T-cell (primary cell): ENCODE results near the gene MIA2. TPM values are rescaled to one million over a fixed set of nuclear protein-coding genes. Genes with fewer than 3 reads are reported as not detected.
"Not testable (repeated sequence)": the region's sequence is repeated elsewhere in the genome, so short reads cannot be mapped to it uniquely, and the experiment has no call there.

Experiments used
- ATAC-seq, 4 experiments: fragments of 200-7000 bp in 3 of 4; fragments of 150-1000 bp in 1 of 4; cut with Tn5 transposase; replicated peaks in 1 of 4; 1 replicate in 3 of 4; 2 replicates in 1 of 4; pipeline ENCODE4 v1.10.0; 2021; ENCODE audit warnings: moderate library complexity in 3 of 4, mild to moderate bottlenecking in 2 of 4, moderate number of reproducible peaks in 1 of 4
- CTCF ChIA-PET, 2 donors: fragments of 300-600 bp; sonication (Branson Sonifier 250); formaldehyde crosslinking; loops; one replicate each; lab custom pipeline; 2022; ENCODE audit warnings: antibody characterized with exemption in 2 of 2; lab: Charles Lee
- POLR2A ChIA-PET, 2 donors: fragments of 300-600 bp; sonication (Branson Sonifier 250); formaldehyde crosslinking; loops; one replicate each; lab custom pipeline; 2022; ENCODE audit warnings: antibody characterized with exemption in 2 of 2; lab: Charles Lee
- DNase-seq, 35 experiments: peaks; one replicate each; pipeline versions ENCODE4 v3.0.0 to v3.0.0-alpha.2; 2013 to 2023
- H3K27ac ChIP-seq: one replicate; pipeline ENCODE4 v1.5.1; 2013; ENCODE audit warnings: low read length
- H3K27me3 ChIP-seq, 2 experiments: replicated peaks in 1 of 2; 1 replicate in 1 of 2; 2 replicates in 1 of 2; pipeline versions ENCODE4 v1.6.1 to v1.7.0; 2013; ENCODE audit warnings: low read length in 1 of 2, mixed read lengths in 1 of 2; ENCODE audit not compliant: control insufficient read depth in 2 of 2, insufficient read depth in 2 of 2; ENCODE audit errors: extremely low read depth in 1 of 2
- H3K36me3 ChIP-seq, 2 donors: 1 replicate in 1 of 2; 2 replicates in 1 of 2; pipeline versions ENCODE4 v1.6.1 to v1.7.0; 2013; ENCODE audit warnings: low read length in 1 of 2; ENCODE audit not compliant: control insufficient read depth in 2 of 2, insufficient read depth in 1 of 2; ENCODE audit errors: extremely low read depth in 1 of 2
- H3K4me1 ChIP-seq, 2 experiments: 1 replicate in 1 of 2; 2 replicates in 1 of 2; pipeline versions ENCODE4 v1.6.1 to v1.7.0; 2013; ENCODE audit warnings: low read length in 2 of 2, mixed read lengths in 1 of 2; ENCODE audit not compliant: insufficient read depth in 2 of 2, control insufficient read depth in 1 of 2; ENCODE audit errors: extremely low read depth in 1 of 2
- H3K4me3 ChIP-seq, 2 donors: 1 replicate in 1 of 2; 2 replicates in 1 of 2; pipeline versions ENCODE4 v1.5.1 to v1.7.0; 2013; ENCODE audit warnings: mild to moderate bottlenecking in 2 of 2, low read length in 1 of 2, moderate library complexity in 1 of 2; ENCODE audit not compliant: control insufficient read depth in 1 of 2; ENCODE audit errors: extremely low read depth in 1 of 2
- H3K9me3 ChIP-seq: 2 replicates; pipeline ENCODE4 v1.7.0; 2013
- H3K27ac Mint-ChIP-seq, 2 donors: one replicate each; pipeline ENCODE4 v1.8.0; 2020 to 2021; ENCODE audit warnings: mild to moderate bottlenecking in 2 of 2, mixed read lengths in 2 of 2
- H3K27me3 Mint-ChIP-seq, 2 donors: one replicate each; pipeline ENCODE4 v1.8.0; 2021 to 2022; ENCODE audit warnings: mixed read lengths in 2 of 2
- H3K36me3 Mint-ChIP-seq: one replicate; pipeline ENCODE4 v1.8.0; 2021; ENCODE audit warnings: mixed read lengths
- H3K4me1 Mint-ChIP-seq, 3 donors: one replicate each; pipeline ENCODE4 v1.8.0; 2020 to 2022; ENCODE audit warnings: mixed read lengths in 3 of 3, mild to moderate bottlenecking in 1 of 3
- H3K4me3 Mint-ChIP-seq, 3 donors: one replicate each; pipeline ENCODE4 v1.8.0; 2020 to 2022; ENCODE audit warnings: mild to moderate bottlenecking in 3 of 3, mixed read lengths in 3 of 3, moderate library complexity in 3 of 3
- H3K9me3 Mint-ChIP-seq, 3 donors: one replicate each; pipeline ENCODE4 v1.8.0; 2020 to 2022; ENCODE audit warnings: mixed read lengths in 3 of 3
- WGBS: methylation state at CpG from one replicate; pipeline ENCODE4 v1.1.5; 2013; ENCODE audit warnings: missing lambda C conversion rate; ENCODE audit not compliant: insufficient coverage; 5-methylcytosine and 5-hydroxymethylcytosine counted together
- total RNA-seq, 35 experiments: library from RNA in 6 of 35; stranded (reverse) in 6 of 35; fragments of 120-200 nt in 1 of 35; gene quantifications; one replicate each; pipeline versions ENCODE4 v1.2.1 to v1.2.4 and lab custom pipeline; 2013 to 2026

MIA2 gene
- total RNA-seq, 5 donors from 2014 or later (not counting 1 experiment from before 2014, with no cell fraction given), result 24.8 to 28.3 (median 25.5) TPM

GRCh38 chr14:39203659-39204606 lies 29.8 kb upstream of the MIA2 start:
- Mint-ChIP-seq H3K4me1 (peaks cover 18 to 21% (median 21%) of the 10 kb centered on the region in 3 donors), H3K4me3 (no peak overlapping the region), H3K36me3 (no peaks in the 10 kb centered on the region), H3K27ac (peak overlapping the region in 1 of 2 donors; percentile 6), H3K9me3 (peaks cover 0 to 7% (median 0%) of the 10 kb centered on the region in 3 donors), H3K27me3 (no peaks in the 10 kb centered on the region)
- H3K9me3 ChIP-seq, result no peaks in the 10 kb centered on the region
- DNase-seq, result no peak
- no peaks in the 10 kb centered on the region for H3K36me3 ChIP-seq
- WGBS, result 87% methylated on average over 3 of the region's 5 CpGs
- no peak for ATAC-seq
- no peaks in the 10 kb centered on the region for H3K27me3 ChIP-seq
- no peak overlapping the region for H3K27ac ChIP-seq
- H3K4me3 ChIP-seq, result no peak overlapping the region
- CTCF ChIA-PET, result no interaction called here
- H3K4me1 ChIP-seq, result no peaks in the 10 kb centered on the region
- POLR2A ChIA-PET, result interaction anchor here (0.6 to 0.7 kb wide), 2 partner anchors 16 to 64 kb away, joined by 5 to 9 read pairs; no protein-coding TSS in a partner anchor

GRCh38 chr14:39207430-39207829 lies 26.3 kb upstream of the MIA2 start:
- H3K27me3 Mint-ChIP-seq, H3K9me3 ChIP-seq, CTCF ChIA-PET, H3K36me3 ChIP-seq, H3K4me3 ChIP-seq, H3K27me3 ChIP-seq, H3K36me3 Mint-ChIP-seq, H3K4me1 ChIP-seq, DNase-seq, ATAC-seq, H3K27ac ChIP-seq, H3K9me3 Mint-ChIP-seq: not testable (repeated sequence)
- H3K4me1 Mint-ChIP-seq, result peaks cover 18 to 21% (median 21%) of the 10 kb centered on the region in 3 donors
- POLR2A ChIA-PET, result interaction anchor here in 1 of 2 donors (0.6 to 0.9 kb wide), 2 partner anchors 14 to 32 kb away, joined by 3 to 4 read pairs; partner anchors contain the start of gene PNN
- peak overlapping the region; percentile 73 to 88 for H3K27ac Mint-ChIP-seq
- no CpG with 5 or more reads among the region's 2 CpGs for WGBS
- peak overlapping the region in 1 of 3 donors; percentile 48 for H3K4me3 Mint-ChIP-seq

GRCh38 chr14:39211109-39211741 lies 22.5 kb upstream of the MIA2 start:
- H3K27me3 ChIP-seq, result peaks cover 0 to 4% of the 10 kb centered on the region in 2 experiments
- CTCF ChIA-PET, result interaction anchor here in 1 of 2 donors (0.7 kb wide), 1 partner anchor 27 kb away, joined by 3 read pairs; no protein-coding TSS in a partner anchor

GRCh38 chr14:39212034-39212433 lies 21.7 kb upstream of the MIA2 start:
- CTCF ChIA-PET, result no interaction called here
- no peaks in the 10 kb centered on the region for H3K36me3 Mint-ChIP-seq
- H3K4me1 Mint-ChIP-seq, result peaks cover 12 to 18% (median 17%) of the 10 kb centered on the region in 3 donors
- H3K27me3 Mint-ChIP-seq, result no peaks in the 10 kb centered on the region
- Histone ChIP-seq H3K4me1 (no peaks in the 10 kb centered on the region), H3K4me3 (no peak overlapping the region), H3K27me3 (peaks cover 0 to 4% of the 10 kb centered on the region in 2 experiments), H3K36me3 (no peaks in the 10 kb centered on the region), H3K27ac (no peak overlapping the region), H3K9me3 (no peaks in the 10 kb centered on the region)
- no peak for ATAC-seq
- POLR2A ChIA-PET, result interaction anchor here in 1 of 2 donors (0.6 kb wide), 1 partner anchor 29 kb away, joined by 3 read pairs; no protein-coding TSS in a partner anchor
- H3K4me3 Mint-ChIP-seq, result no peak overlapping the region
- no peak overlapping the region for H3K27ac Mint-ChIP-seq
- no peak for DNase-seq
- WGBS, result no CpG with 5 or more reads among the region's 3 CpGs
- H3K9me3 Mint-ChIP-seq, result peaks cover 0 to 7% (median 0%) of the 10 kb centered on the region in 3 donors

More at GRCh38 chr14:39211109-39211741, 22.5 kb upstream of the MIA2 start:
- Mint-ChIP-seq H3K36me3 (no peaks in the 10 kb centered on the region), H3K27me3 (no peaks in the 10 kb centered on the region), H3K4me1 (peaks cover 18 to 21% (median 21%) of the 10 kb centered on the region in 3 donors), H3K4me3 (no peak overlapping the region), H3K27ac (no peak overlapping the region), H3K9me3 (peaks cover 0 to 7% (median 0%) of the 10 kb centered on the region in 3 donors)
- POLR2A ChIA-PET, result no interaction called here
- no peaks in the 10 kb centered on the region for H3K9me3 ChIP-seq
- H3K4me1 ChIP-seq, result no peaks in the 10 kb centered on the region
- ATAC-seq, result no peak
- H3K27ac ChIP-seq, result no peak overlapping the region
- H3K4me3 ChIP-seq, result no peak overlapping the region
- no peak for DNase-seq
- no peaks in the 10 kb centered on the region for H3K36me3 ChIP-seq
- WGBS, result 92% methylated on average over 9 of the region's 15 CpGs

GRCh38 chr14:39212693-39213092 lies 21.0 kb upstream of the MIA2 start:
- Histone ChIP-seq H3K4me3 (no peak overlapping the region), H3K36me3 (no peaks in the 10 kb centered on the region), H3K27me3 (peaks cover 0 to 4% of the 10 kb centered on the region in 2 experiments), H3K9me3 (no peaks in the 10 kb centered on the region), H3K27ac (no peak overlapping the region), H3K4me1 (no peaks in the 10 kb centered on the region)
- POLR2A ChIA-PET, result interaction anchor here in 1 of 2 donors (0.6 kb wide), 1 partner anchor 30 kb away, joined by 3 read pairs; no protein-coding TSS in a partner anchor
- WGBS, result no CpG with 5 or more reads among the region's 1 CpG
- DNase-seq, result no peak
- H3K36me3 Mint-ChIP-seq, result no peaks in the 10 kb centered on the region
- peaks cover 0 to 3% (median 0%) of the 10 kb centered on the region in 3 donors for H3K9me3 Mint-ChIP-seq
- H3K4me1 Mint-ChIP-seq, result peaks cover 5 to 14% (median 13%) of the 10 kb centered on the region in 3 donors
- H3K27ac Mint-ChIP-seq, result no peak overlapping the region
- CTCF ChIA-PET, result no interaction called here
- no peaks in the 10 kb centered on the region for H3K27me3 Mint-ChIP-seq
- ATAC-seq, result no peak
- no peak overlapping the region for H3K4me3 Mint-ChIP-seq
